Measurements from ENCODE around the gene UROC1. TPM values are rescaled to one million over a fixed set of nuclear protein-coding genes. Genes with fewer than 3 reads are reported as not detected.

The UROC1 gene
- total RNA-seq, 1 experiment from 2014 or later: not detected

DNA sequence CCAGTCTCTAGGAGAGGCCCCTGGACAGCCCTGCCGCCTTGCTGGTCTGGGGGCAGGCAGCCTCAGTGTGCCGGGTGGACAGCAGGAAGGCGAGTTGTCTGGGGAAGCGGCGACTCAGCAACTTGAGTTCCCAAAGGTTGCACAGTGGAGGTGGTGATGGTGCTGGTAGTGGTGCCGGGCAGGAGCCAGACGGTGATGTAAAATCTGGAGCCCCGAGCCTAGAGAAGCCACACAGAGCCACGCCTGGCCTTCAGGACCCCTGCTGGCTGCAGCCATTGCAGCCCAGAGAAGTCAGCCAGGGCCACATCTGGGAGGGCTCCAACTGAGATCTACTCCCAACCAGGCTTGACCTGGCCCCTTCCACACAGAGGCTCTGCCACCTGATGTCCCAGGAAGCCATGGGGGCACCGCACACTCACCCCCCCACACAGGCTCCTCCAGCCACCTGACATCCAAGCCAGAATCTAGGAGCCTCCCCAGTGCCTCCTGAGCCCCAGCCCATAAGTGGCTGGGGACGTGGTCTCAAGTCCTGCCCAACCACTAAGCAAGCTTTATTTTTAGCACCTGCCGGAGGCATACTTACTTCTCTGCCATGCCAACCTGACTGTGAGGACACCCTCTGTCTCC is 32.4 kb upstream of the UROC1 start:
- H3K23ac ChIP-seq (ENCODE audit: insufficient read length, low read depth, low read length): no peak overlapping the region
- DNase-seq: peak; percentile 28
- no peaks in the 10 kb centered on the region for H3K9me3 ChIP-seq (ENCODE audit: control insufficient read depth, low read depth, low read length)
- peak overlapping the region; percentile 9; the same call in 1 of the 2 replicates for H3K14ac ChIP-seq (ENCODE audit: insufficient read depth, low read length)
- H2AK5ac ChIP-seq (ENCODE audit: insufficient read length, low read length): no peak overlapping the region
- H3K23me2 ChIP-seq (ENCODE audit: insufficient read length, low read depth, low read length, poor library complexity, severe bottlenecking): no peaks in the 10 kb centered on the region
- no peaks in the 10 kb centered on the region for H3K9me3 Mint-ChIP-seq
- H3T11ph ChIP-seq (ENCODE audit: low read length): no peak overlapping the region
- no peak overlapping the region for H2BK120ac ChIP-seq (ENCODE audit: low read depth, low read length, poor library complexity, severe bottlenecking)
- H3K9ac ChIP-seq (ENCODE audit: extremely low read depth, insufficient read length, low read length): no peak overlapping the region
- H2BK12ac ChIP-seq (ENCODE audit: insufficient read length, low read depth, low read length): no peak overlapping the region
- no peaks in the 10 kb centered on the region for H4K20me1 ChIP-seq (ENCODE audit: control insufficient read depth, insufficient read depth, insufficient read length)
- H4K5ac ChIP-seq (ENCODE audit: insufficient read length, low read depth, low read length): no peak overlapping the region
- H3K27ac Mint-ChIP-seq: peak overlapping the region in 1 of 3 experiments; percentile 57; a peak in 3 of 7 replicates
- H4K8ac ChIP-seq (replicated peaks; ENCODE audit: insufficient read length, low read depth, low read length): no peak overlapping the region
- no peak overlapping the region for H3K56ac ChIP-seq (ENCODE audit: insufficient read length, low read depth, low read length)
- no peak overlapping the region for H2AFZ ChIP-seq (ENCODE audit: low read length)
- H3K79me1 ChIP-seq (ENCODE audit: insufficient read depth, low read depth, low read length, poor library complexity, severe bottlenecking): no peaks in the 10 kb centered on the region
- H3K4me2 ChIP-seq (ENCODE audit: insufficient read depth, insufficient read length, low read length): no peak overlapping the region
- H3K4me3 Mint-ChIP-seq: no peak overlapping the region
- no peaks in the 10 kb centered on the region for H3K79me2 ChIP-seq (ENCODE audit: insufficient read depth, low read length)
- H3K27ac ChIP-seq (ENCODE audit: insufficient read length, low read depth, low read length): no peak overlapping the region
- no CpG with 5 or more reads among the region's 12 CpGs for WGBS (ENCODE audit: extremely low coverage, insufficient read length, low lambda C conversion rate)
- H2BK20ac ChIP-seq (ENCODE audit: low read depth, low read length, poor library complexity, severe bottlenecking): no peak overlapping the region
- no peaks in the 10 kb centered on the region for H3K36me3 Mint-ChIP-seq (ENCODE audit: insufficient read depth in 1 of 3, low read depth in 3 of 3)
- H2BK15ac ChIP-seq (ENCODE audit: low read depth, low read length): no peak overlapping the region
- H3K27me3 ChIP-seq (ENCODE audit: insufficient read depth, low read length): no peaks in the 10 kb centered on the region
- H3K27me3 Mint-ChIP-seq (ENCODE audit: low read depth): peaks cover 11% of the 10 kb centered on the region
- peaks cover 4% of the 10 kb centered on the region; the same call in 1 of the 2 replicates for H3K4me1 ChIP-seq (ENCODE audit: insufficient read depth, low read length)
- H3K18ac ChIP-seq (ENCODE audit: insufficient read length, low read depth, low read length): no peak overlapping the region
- no peak overlapping the region for H3K4ac ChIP-seq (ENCODE audit: low read depth, low read length)
- peaks cover 33 to 52% of the 10 kb centered on the region in 2 experiments for H3K4me1 Mint-ChIP-seq
- no peak overlapping the region for H2BK5ac ChIP-seq (ENCODE audit: insufficient read length, low read length)
- H4K91ac ChIP-seq (ENCODE audit: insufficient read length, low read depth, low read length): no peak overlapping the region
- TF ChIP-seq, protein P1, sequence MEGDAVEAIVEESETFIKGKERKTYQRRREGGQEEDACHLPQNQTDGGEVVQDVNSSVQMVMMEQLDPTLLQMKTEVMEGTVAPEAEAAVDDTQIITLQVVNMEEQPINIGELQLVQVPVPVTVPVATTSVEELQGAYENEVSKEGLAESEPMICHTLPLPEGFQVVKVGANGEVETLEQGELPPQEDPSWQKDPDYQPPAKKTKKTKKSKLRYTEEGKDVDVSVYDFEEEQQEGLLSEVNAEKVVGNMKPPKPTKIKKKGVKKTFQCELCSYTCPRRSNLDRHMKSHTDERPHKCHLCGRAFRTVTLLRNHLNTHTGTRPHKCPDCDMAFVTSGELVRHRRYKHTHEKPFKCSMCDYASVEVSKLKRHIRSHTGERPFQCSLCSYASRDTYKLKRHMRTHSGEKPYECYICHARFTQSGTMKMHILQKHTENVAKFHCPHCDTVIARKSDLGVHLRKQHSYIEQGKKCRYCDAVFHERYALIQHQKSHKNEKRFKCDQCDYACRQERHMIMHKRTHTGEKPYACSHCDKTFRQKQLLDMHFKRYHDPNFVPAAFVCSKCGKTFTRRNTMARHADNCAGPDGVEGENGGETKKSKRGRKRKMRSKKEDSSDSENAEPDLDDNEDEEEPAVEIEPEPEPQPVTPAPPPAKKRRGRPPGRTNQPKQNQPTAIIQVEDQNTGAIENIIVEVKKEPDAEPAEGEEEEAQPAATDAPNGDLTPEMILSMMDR (conservative IDR thresholded peaks at IDR 0.05): no peak
